RWPE2 (cell line): ENCODE results near the gene CFAP52.

Experiments used
- ATAC-seq: fragments of 200-7000 bp; cut with Tn5 transposase; 3 replicates; pipeline ENCODE4 v1.9.1; 2021; ENCODE audit warnings: low read depth
- DNase-seq: peaks from one replicate; pipeline ENCODE4 v3.0.0-alpha.2; 2020; ENCODE audit warnings: low spot score
- H3K27ac ChIP-seq: fragments of 450-650 bp; 2 replicates; pipeline ENCODE4 v1.5.1; 2017; ENCODE audit warnings: mild to moderate bottlenecking; ENCODE audit not compliant: poor library complexity, severe bottlenecking
- H3K27me3 ChIP-seq: fragments of 250-450 bp; sonication (Bioruptor Pico); 2 replicates; pipeline ENCODE4 v1.5.1; 2021; ENCODE audit warnings: mild to moderate bottlenecking, moderate library complexity; ENCODE audit not compliant: insufficient read depth, poor library complexity, severe bottlenecking
- H3K36me3 ChIP-seq: fragments of 250-450 bp; sonication (Bioruptor Pico); 2 replicates; pipeline ENCODE4 v1.5.1; 2020; ENCODE audit warnings: low read depth, mild to moderate bottlenecking, moderate library complexity
- H3K4me1 ChIP-seq: fragments of 250-450 bp; sonication (Bioruptor Pico); 2 replicates; pipeline ENCODE4 v1.5.1; 2021; ENCODE audit warnings: mild to moderate bottlenecking, moderate library complexity; ENCODE audit not compliant: insufficient read depth, poor library complexity, severe bottlenecking
- H3K4me3 ChIP-seq: fragments of 250-450 bp; sonication (Bioruptor Pico); 2 replicates; pipeline ENCODE4 v1.5.1; 2021; ENCODE audit warnings: mild to moderate bottlenecking, moderate library complexity; ENCODE audit not compliant: severe bottlenecking
- H3K9me3 ChIP-seq: fragments of 250-450 bp; sonication (Bioruptor Pico); 2 replicates; pipeline ENCODE4 v1.5.1; 2021; ENCODE audit warnings: mild to moderate bottlenecking, moderate library complexity; ENCODE audit not compliant: severe bottlenecking
- CTCF ChIP-seq: fragments of 450-650 bp; IDR thresholded peaks from one replicate; pipeline ENCODE4 v1.5.1; 2017; ENCODE audit warnings: mild to moderate bottlenecking, moderate library complexity; ENCODE audit not compliant: poor library complexity, severe bottlenecking

Gene CFAP52

GRCh38 chr17:9576521-9577372, at the start of gene CFAP52:
CFAP52 (plus strand) TSS chr17:9576642; CDS start chr17:9576696, 54 bp downstream.
- Histone ChIP-seq H3K27me3 (no peaks in the 10 kb centered on the region), H3K36me3 (0 out of 2 replicates have a peak, but pooled peaks cover 3% of the 10 kb centered on the region), H3K27ac (peak within 1 kb of the TSS; percentile 40), H3K9me3 (no peaks in the 10 kb centered on the region), H3K4me1 (peaks cover 2% of the 10 kb centered on the region), H3K4me3 (peak within 1 kb of the TSS; percentile 91)
- ATAC-seq (peak; percentile 67), DNase-seq (peak; percentile 64)
- TF ChIP-seq CTCF, result peak; percentile 84

- DNase-seq (no peak), ATAC-seq (no peak)
- Histone ChIP-seq H3K4me3 (no peak overlapping the region), H3K4me1 (no peaks in the 10 kb centered on the region), H3K9me3 (no peaks in the 10 kb centered on the region), H3K36me3 (no peaks in the 10 kb centered on the region), H3K27ac (no peak overlapping the region), H3K27me3 (no peaks in the 10 kb centered on the region)
- TF ChIP-seq CTCF, result no peak
These were observed 48.7 kb upstream of the CFAP52 start for GRCh38 chr17:9527788-9528187.

- Histone ChIP-seq H3K27ac (no peak overlapping the region), H3K9me3 (no peaks in the 10 kb centered on the region), H3K4me1 (no peaks in the 10 kb centered on the region), H3K27me3 (no peaks in the 10 kb centered on the region), H3K36me3 (no peaks in the 10 kb centered on the region), H3K4me3 (no peak overlapping the region)
- peak; percentile 60; the same call in 2 of the 3 replicates for ATAC-seq
- DNase-seq, result no peak
- TF ChIP-seq CTCF, result peak; percentile 64
These were observed 47.3 kb upstream of the CFAP52 start for GRCh38 chr17:9529033-9529700.

GRCh38 chr17:9531034-9531433, 45.4 kb upstream of the CFAP52 start:
- no peak overlapping the region for H3K4me3 ChIP-seq
- no peaks in the 10 kb centered on the region for H3K27me3 ChIP-seq
- no peaks in the 10 kb centered on the region for H3K4me1 ChIP-seq
- no peak for DNase-seq
- ATAC-seq, result no peak
- no peaks in the 10 kb centered on the region for H3K9me3 ChIP-seq
- TF ChIP-seq CTCF, result no peak
- no peak overlapping the region for H3K27ac ChIP-seq
- H3K36me3 ChIP-seq, result no peaks in the 10 kb centered on the region
